ENCODE data around the gene DTX1. TPM values are rescaled to one million over a fixed set of nuclear protein-coding genes. Genes with fewer than 3 reads are reported as not detected.

The DTX1 gene
- total RNA-seq, 1 experiment from 2014 or later, result 0.44 TPM

DNA sequence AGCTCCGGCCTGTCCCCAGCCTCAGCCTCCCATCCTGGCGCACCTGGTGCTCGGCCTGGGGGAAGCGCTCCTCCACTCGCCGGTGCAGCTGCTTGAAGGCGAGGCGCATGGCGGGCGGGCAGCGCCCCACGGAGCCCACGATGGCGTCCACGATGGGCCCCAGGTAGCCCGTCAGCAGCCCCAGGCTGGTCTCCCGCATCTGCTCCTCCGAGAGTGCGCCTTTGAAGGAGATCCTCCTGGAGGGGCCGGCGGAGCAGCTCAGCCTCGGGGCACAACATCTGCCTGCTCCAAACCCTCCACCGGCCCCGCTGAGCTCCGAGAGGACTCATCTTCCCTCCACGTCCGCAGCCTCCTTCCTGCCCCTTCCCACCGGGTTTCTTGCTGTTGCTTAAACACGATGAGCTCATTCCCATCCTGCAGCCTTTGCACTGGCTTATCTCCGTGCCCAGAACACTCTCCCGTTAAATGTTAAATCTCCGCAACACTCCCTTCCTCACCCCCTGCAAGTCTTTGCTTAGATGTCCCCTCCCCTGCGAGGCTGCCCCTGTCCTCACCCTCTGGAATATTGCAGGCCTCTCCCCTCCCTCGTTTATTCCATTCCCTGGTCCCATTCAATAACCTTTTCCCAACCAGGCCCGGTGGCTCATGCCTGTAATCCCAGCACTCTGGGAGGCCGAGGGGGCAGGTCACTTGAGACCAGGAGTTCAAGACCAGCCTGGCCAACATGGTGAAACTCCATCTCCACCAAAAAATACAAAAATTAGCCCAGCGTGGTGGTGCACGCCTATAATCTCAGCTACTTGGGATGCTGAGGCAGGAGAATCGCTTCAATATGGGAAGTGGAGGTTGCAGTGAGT, 55.7 kb downstream of the DTX1 start:
- no peaks in the 10 kb centered on the region for H3K4me1 ChIP-seq (ENCODE audit: control insufficient read depth, insufficient read depth, low read length)
- in situ Hi-C loops (cut with HindIII; ENCODE audit: low pct_unique_long_range_greater_than_20kb, low sequenced_read_pairs), result no loop called here
- no peak for TF ChIP-seq TCF7L2 (IDR thresholded peaks at IDR 0.05; ENCODE audit: low read depth, low read length)
- TF ChIP-seq, protein P1, sequence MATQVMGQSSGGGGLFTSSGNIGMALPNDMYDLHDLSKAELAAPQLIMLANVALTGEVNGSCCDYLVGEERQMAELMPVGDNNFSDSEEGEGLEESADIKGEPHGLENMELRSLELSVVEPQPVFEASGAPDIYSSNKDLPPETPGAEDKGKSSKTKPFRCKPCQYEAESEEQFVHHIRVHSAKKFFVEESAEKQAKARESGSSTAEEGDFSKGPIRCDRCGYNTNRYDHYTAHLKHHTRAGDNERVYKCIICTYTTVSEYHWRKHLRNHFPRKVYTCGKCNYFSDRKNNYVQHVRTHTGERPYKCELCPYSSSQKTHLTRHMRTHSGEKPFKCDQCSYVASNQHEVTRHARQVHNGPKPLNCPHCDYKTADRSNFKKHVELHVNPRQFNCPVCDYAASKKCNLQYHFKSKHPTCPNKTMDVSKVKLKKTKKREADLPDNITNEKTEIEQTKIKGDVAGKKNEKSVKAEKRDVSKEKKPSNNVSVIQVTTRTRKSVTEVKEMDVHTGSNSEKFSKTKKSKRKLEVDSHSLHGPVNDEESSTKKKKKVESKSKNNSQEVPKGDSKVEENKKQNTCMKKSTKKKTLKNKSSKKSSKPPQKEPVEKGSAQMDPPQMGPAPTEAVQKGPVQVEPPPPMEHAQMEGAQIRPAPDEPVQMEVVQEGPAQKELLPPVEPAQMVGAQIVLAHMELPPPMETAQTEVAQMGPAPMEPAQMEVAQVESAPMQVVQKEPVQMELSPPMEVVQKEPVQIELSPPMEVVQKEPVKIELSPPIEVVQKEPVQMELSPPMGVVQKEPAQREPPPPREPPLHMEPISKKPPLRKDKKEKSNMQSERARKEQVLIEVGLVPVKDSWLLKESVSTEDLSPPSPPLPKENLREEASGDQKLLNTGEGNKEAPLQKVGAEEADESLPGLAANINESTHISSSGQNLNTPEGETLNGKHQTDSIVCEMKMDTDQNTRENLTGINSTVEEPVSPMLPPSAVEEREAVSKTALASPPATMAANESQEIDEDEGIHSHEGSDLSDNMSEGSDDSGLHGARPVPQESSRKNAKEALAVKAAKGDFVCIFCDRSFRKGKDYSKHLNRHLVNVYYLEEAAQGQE (IDR thresholded peaks at IDR 0.05; ENCODE audit: insufficient read depth in 1 of 2, low read depth in 2 of 2, low read length in 1 of 2), result no peak
- TF ChIP-seq, protein P2, sequence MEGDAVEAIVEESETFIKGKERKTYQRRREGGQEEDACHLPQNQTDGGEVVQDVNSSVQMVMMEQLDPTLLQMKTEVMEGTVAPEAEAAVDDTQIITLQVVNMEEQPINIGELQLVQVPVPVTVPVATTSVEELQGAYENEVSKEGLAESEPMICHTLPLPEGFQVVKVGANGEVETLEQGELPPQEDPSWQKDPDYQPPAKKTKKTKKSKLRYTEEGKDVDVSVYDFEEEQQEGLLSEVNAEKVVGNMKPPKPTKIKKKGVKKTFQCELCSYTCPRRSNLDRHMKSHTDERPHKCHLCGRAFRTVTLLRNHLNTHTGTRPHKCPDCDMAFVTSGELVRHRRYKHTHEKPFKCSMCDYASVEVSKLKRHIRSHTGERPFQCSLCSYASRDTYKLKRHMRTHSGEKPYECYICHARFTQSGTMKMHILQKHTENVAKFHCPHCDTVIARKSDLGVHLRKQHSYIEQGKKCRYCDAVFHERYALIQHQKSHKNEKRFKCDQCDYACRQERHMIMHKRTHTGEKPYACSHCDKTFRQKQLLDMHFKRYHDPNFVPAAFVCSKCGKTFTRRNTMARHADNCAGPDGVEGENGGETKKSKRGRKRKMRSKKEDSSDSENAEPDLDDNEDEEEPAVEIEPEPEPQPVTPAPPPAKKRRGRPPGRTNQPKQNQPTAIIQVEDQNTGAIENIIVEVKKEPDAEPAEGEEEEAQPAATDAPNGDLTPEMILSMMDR (IDR thresholded peaks at IDR 0.05), result no peak
- TF ChIP-seq SIN3A (IDR thresholded peaks at IDR 0.05; ENCODE audit: borderline replicate concordance, insufficient read depth, low read depth, low read length), result no peak
- TF ChIP-seq POLR2AphosphoS5 (IDR thresholded peaks at IDR 0.05; ENCODE audit: low read depth, low read length), result no peak
- no peak for ATAC-seq
- DNase-seq (ENCODE audit: low read depth, low spot score), result no peak
- H3K27me3 ChIP-seq (ENCODE audit: control insufficient read depth, insufficient read depth, low read length), result no peaks in the 10 kb centered on the region
- POLR2A ChIA-PET, result no interaction called here
- H3K4me3 ChIP-seq (ENCODE audit: low read depth in 2 of 2, low read length in 2 of 2), result no peak overlapping the region
- CTCF ChIA-PET, result no interaction called here
- no TSS peak for BruUV-seq (replicated peaks)
- intact Hi-C loops (cut with micrococcal nuclease; ENCODE audit: unreplicated experiment), result no loop called here
- H3K9me3 ChIP-seq (ENCODE audit: control insufficient read depth, insufficient read depth, low read depth, low read length), result no peaks in the 10 kb centered on the region
- no peaks in the 10 kb centered on the region for H3K36me3 ChIP-seq (ENCODE audit: control insufficient read depth, insufficient read depth, low read length)
- H3K27ac ChIP-seq (ENCODE audit: low read length), result no peak overlapping the region

DNA sequence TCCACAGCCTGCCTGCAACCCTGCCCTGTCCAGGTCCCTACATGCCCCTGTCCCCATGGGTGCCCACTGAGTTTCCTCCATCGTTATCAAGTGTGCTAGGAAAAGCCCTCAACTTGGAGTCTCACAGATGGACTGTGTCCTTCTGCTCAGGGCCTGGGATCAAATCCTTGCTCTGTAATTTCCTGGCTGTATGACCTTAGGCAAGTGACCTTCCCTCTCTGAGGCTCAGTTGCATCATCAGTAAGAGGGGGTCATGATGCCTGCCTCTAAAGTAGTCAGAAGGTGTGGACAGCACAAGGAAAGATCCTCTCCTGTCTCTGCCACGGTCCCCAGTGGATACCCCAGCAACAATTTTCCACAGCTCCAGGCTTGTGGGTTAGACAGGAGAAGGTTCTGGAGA, 56.9 kb downstream of the DTX1 start:
- H3K4me1 ChIP-seq (ENCODE audit: control insufficient read depth, insufficient read depth, low read length), result no peaks in the 10 kb centered on the region
- BruUV-seq (replicated peaks), result no TSS peak
- TF ChIP-seq, protein P2 (IDR thresholded peaks at IDR 0.05), result no peak
- TF ChIP-seq SIN3A (IDR thresholded peaks at IDR 0.05; ENCODE audit: borderline replicate concordance, insufficient read depth, low read depth, low read length), result no peak
- no peak for TF ChIP-seq TCF7L2 (IDR thresholded peaks at IDR 0.05; ENCODE audit: low read depth, low read length)
- TF ChIP-seq, protein P1 (IDR thresholded peaks at IDR 0.05; ENCODE audit: insufficient read depth in 1 of 2, low read depth in 2 of 2, low read length in 1 of 2), result no peak
- TF ChIP-seq POLR2AphosphoS5 (IDR thresholded peaks at IDR 0.05; ENCODE audit: low read depth, low read length), result no peak
- no peak overlapping the region for H3K4me3 ChIP-seq (ENCODE audit: low read depth in 2 of 2, low read length in 2 of 2)
- DNase-seq (ENCODE audit: low read depth, low spot score) (no peak), ATAC-seq (no peak)
- H3K36me3 ChIP-seq (ENCODE audit: control insufficient read depth, insufficient read depth, low read length), result no peaks in the 10 kb centered on the region
- H3K27ac ChIP-seq (ENCODE audit: low read length), result no peak overlapping the region
- in situ Hi-C loops (cut with HindIII; ENCODE audit: low pct_unique_long_range_greater_than_20kb, low sequenced_read_pairs) (no loop called here), intact Hi-C loops (cut with micrococcal nuclease; ENCODE audit: unreplicated experiment) (no loop called here)
- no peaks in the 10 kb centered on the region for H3K27me3 ChIP-seq (ENCODE audit: control insufficient read depth, insufficient read depth, low read length)
- CTCF ChIA-PET, result no interaction called here
- no peaks in the 10 kb centered on the region for H3K9me3 ChIP-seq (ENCODE audit: control insufficient read depth, insufficient read depth, low read depth, low read length)
- POLR2A ChIA-PET, result no interaction called here
